SK-N-SH treated with all-trans-retinoic acid at 6 μM for 48 hours (cell line): Measurements from ENCODE around the gene DDX50.

Source experiments
- ESRRG ChIP-seq: fragments of 250-450 bp; sonication (Bioruptor Pico); IDR thresholded peaks from 2 replicates; pipeline ENCODE4 v1.6.1; 2021; ENCODE audit warnings: mild to moderate bottlenecking
- ISL1 ChIP-seq: fragments of 250-450 bp; sonication (Bioruptor Pico); IDR thresholded peaks from 2 replicates; pipeline ENCODE4 v2.1.2; 2022; ENCODE audit warnings: mild to moderate bottlenecking, moderate library complexity
- PATZ1 ChIP-seq: fragments of 250-450 bp; sonication (Bioruptor Pico); IDR thresholded peaks from 2 replicates; pipeline ENCODE4 v1.8.0; 2020; ENCODE audit warnings: mild to moderate bottlenecking, moderate library complexity, borderline replicate concordance
- TCF4 ChIP-seq: fragments of 250-450 bp; sonication (Bioruptor Pico); IDR thresholded peaks from 2 replicates; pipeline ENCODE4 v1.8.0; 2021; ENCODE audit warnings: mild to moderate bottlenecking, moderate library complexity, borderline replicate concordance
- ZC3H10 ChIP-seq: fragments of 250-450 bp; sonication (Bioruptor Pico); IDR thresholded peaks from 2 replicates; pipeline ENCODE4 v1.5.1; 2021; ENCODE audit warnings: mild to moderate bottlenecking, moderate library complexity
- ZFP30 ChIP-seq: fragments of 450-650 bp; formaldehyde crosslinking; IDR thresholded peaks from 2 replicates; pipeline ENCODE4 v1.5.0; 2022; ENCODE audit warnings: mild to moderate bottlenecking, moderate library complexity
- TF ChIP-seq, protein P1 (sequence below): fragments of 250-450 bp; sonication (Bioruptor Pico); IDR thresholded peaks from 2 replicates; pipeline ENCODE4 v1.5.1; 2020; ENCODE audit warnings: low read depth, mild to moderate bottlenecking, moderate library complexity
- TF ChIP-seq, protein P2 (sequence below): fragments of 250-450 bp; sonication (Bioruptor Pico); IDR thresholded peaks from 2 replicates; pipeline ENCODE4 v1.8.0; 2021; ENCODE audit warnings: low read depth, mild to moderate bottlenecking, moderate library complexity, borderline replicate concordance

DNA sequence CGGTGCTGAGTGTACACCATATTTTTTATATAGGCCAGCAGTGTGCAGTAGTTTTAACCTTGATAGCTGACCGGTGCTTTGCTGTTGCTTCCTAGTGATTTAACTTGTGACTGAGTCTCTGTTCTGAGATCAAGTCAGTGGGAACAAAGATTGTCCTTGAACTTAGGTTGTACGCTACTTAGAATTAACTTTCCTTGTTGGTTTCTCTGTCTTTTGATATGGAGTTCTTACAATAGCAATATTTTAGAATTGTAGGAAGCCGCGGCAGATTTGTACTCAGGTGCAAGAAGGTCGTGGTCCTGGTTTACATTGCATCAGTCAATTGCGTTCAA, 56.1 kb downstream of the DDX50 start:
- TF ChIP-seq, protein P1, sequence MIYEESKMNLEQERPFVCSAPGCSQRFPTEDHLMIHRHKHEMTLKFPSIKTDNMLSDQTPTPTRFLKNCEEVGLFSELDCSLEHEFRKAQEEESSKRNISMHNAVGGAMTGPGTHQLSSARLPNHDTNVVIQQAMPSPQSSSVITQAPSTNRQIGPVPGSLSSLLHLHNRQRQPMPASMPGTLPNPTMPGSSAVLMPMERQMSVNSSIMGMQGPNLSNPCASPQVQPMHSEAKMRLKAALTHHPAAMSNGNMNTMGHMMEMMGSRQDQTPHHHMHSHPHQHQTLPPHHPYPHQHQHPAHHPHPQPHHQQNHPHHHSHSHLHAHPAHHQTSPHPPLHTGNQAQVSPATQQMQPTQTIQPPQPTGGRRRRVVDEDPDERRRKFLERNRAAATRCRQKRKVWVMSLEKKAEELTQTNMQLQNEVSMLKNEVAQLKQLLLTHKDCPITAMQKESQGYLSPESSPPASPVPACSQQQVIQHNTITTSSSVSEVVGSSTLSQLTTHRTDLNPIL (CRISPR knock-in tag), result no peak
- TF ChIP-seq ESRRG, result no peak
- TF ChIP-seq ZC3H10 (CRISPR knock-in tag), result no peak
- no peak for TF ChIP-seq PATZ1 (CRISPR knock-in tag)
- TF ChIP-seq TCF4 (CRISPR knock-in tag), result no peak
- no peak for TF ChIP-seq ZFP30 (CRISPR knock-in tag)
- TF ChIP-seq, protein P2, sequence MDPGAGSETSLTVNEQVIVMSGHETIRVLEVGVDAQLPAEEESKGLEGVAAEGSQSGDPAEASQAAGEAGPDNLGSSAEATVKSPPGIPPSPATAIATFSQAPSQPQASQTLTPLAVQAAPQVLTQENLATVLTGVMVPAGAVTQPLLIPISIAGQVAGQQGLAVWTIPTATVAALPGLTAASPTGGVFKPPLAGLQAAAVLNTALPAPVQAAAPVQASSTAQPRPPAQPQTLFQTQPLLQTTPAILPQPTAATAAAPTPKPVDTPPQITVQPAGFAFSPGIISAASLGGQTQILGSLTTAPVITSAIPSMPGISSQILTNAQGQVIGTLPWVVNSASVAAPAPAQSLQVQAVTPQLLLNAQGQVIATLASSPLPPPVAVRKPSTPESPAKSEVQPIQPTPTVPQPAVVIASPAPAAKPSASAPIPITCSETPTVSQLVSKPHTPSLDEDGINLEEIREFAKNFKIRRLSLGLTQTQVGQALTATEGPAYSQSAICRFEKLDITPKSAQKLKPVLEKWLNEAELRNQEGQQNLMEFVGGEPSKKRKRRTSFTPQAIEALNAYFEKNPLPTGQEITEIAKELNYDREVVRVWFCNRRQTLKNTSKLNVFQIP (CRISPR knock-in tag), result no peak
- TF ChIP-seq ISL1, result no peak
